ENCODE data around the gene FIBCD1.

FIBCD1 gene

GRCh38 chr9:130952065-130952762, 13.2 kb upstream of the FIBCD1 start:
- no peak for DNase-seq

- no peak for DNase-seq
Measured at GRCh38 chr9:130950039-130950311, 10.9 kb upstream of the FIBCD1 start.

- DNase-seq = no peak
Measured at GRCh38 chr9:130949188-130950038, 10.4 kb upstream of the FIBCD1 start.

GRCh38 chr9:130948266-130948665, 9.2 kb upstream of the FIBCD1 start:
- DNase-seq = no peak

GRCh38 chr9:130947618-130948140, 8.6 kb upstream of the FIBCD1 start:
- no peak for DNase-seq

- DNase-seq = peak; percentile 81
Measured at GRCh38 chr9:130946766-130947617, 7.9 kb upstream of the FIBCD1 start.

GRCh38 chr9:130945173-130945572, 6.1 kb upstream of the FIBCD1 start:
- DNase-seq = no peak

- no peak for DNase-seq
Measured at GRCh38 chr9:130944510-130945058, 5.5 kb upstream of the FIBCD1 start.

GRCh38 chr9:130943777-130944176, 4.7 kb upstream of the FIBCD1 start:
- no peak for DNase-seq

GRCh38 chr9:130943221-130943620, 4.2 kb upstream of the FIBCD1 start:
- no peak for DNase-seq

GRCh38 chr9:130942679-130943078, 3.6 kb upstream of the FIBCD1 start:
- no peak for DNase-seq

GRCh38 chr9:130942084-130942483, 3.0 kb upstream of the FIBCD1 start:
- no peak for DNase-seq

- peak; percentile 84 for DNase-seq
Measured at GRCh38 chr9:130940693-130941576, 1.9 kb upstream of the FIBCD1 start.

- no peak for DNase-seq
Measured at GRCh38 chr9:130940027-130940549, 1.0 kb upstream of the FIBCD1 start.

- DNase-seq = peak; percentile 17
Measured at GRCh38 chr9:130939405-130940026, 469 bp upstream of the FIBCD1 start.

GRCh38 chr9:130938184-130938651, 829 bp downstream of the FIBCD1 start:
- no peak for DNase-seq

- DNase-seq = no peak
Measured at GRCh38 chr9:130937146-130938076, 1.6 kb downstream of the FIBCD1 start.

GRCh38 chr9:130936285-130937117, 2.5 kb downstream of the FIBCD1 start:
- DNase-seq = peak; percentile 71
